DND-41 (cell line): Measurements from ENCODE around the gene SPACA6.

ENCODE experiments used
- ATAC-seq: fragments of 200-7000 bp; cut with Tn5 transposase; 3 replicates; pipeline ENCODE4 v1.9.1; 2021; ENCODE audit warnings: low read depth; ENCODE audit not compliant: insufficient read depth
- DNase-seq: peaks from one replicate; pipeline ENCODE4 v3.0.0-alpha.2; 2020
- H2AFZ ChIP-seq: 2 replicates; pipeline ENCODE4 v1.6.0; 2012; ENCODE audit warnings: low read depth, low read length
- H3K27ac ChIP-seq: 2 replicates; pipeline ENCODE4 v1.5.1; 2012; ENCODE audit warnings: low read length, inconsistent platforms
- H3K27me3 ChIP-seq: fragments of 200-600 bp; sonication (generic); 2 replicates; pipeline ENCODE4 v1.6.0; 2012; ENCODE audit warnings: low read length, mild to moderate bottlenecking, inconsistent platforms; ENCODE audit not compliant: insufficient read depth, poor library complexity
- H3K36me3 ChIP-seq: 2 replicates; pipeline ENCODE4 v1.5.1; 2012; ENCODE audit warnings: low read length, inconsistent platforms; ENCODE audit not compliant: insufficient read depth
- H3K4me1 ChIP-seq: 2 replicates; pipeline ENCODE4 v1.5.1; 2012; ENCODE audit warnings: mild to moderate bottlenecking, low read length; ENCODE audit not compliant: insufficient read depth
- H3K4me2 ChIP-seq: 2 replicates; pipeline ENCODE4 v1.6.0; 2012; ENCODE audit warnings: mild to moderate bottlenecking, moderate library complexity, low read length, inconsistent platforms; ENCODE audit not compliant: insufficient read depth
- H3K4me3 ChIP-seq, 2 experiments: fragments of 200-600 bp in 1 of 2; shearing (Covaris generic) in 1 of 2; 2 replicates each; pipeline ENCODE4 v1.5.1; 2012 to 2016; ENCODE audit warnings: inconsistent platforms in 2 of 2, low read length in 2 of 2, mild to moderate bottlenecking in 2 of 2, low read depth in 1 of 2, moderate library complexity in 1 of 2
- H3K79me2 ChIP-seq: 2 replicates; pipeline ENCODE4 v1.6.0; 2012; ENCODE audit warnings: low read length, inconsistent platforms; ENCODE audit not compliant: insufficient read depth
- H3K9ac ChIP-seq: 2 replicates; pipeline ENCODE4 v1.6.0; 2012; ENCODE audit warnings: low read depth, mild to moderate bottlenecking, inconsistent platforms, low read length, moderate library complexity
- H3K9me3 ChIP-seq: 2 replicates; pipeline ENCODE4 v1.5.1; 2012; ENCODE audit warnings: low read length, moderate library complexity, mild to moderate bottlenecking, inconsistent platforms; ENCODE audit not compliant: insufficient read depth, severe bottlenecking
- H4K20me1 ChIP-seq: 2 replicates; pipeline ENCODE4 v1.6.0; 2012; ENCODE audit warnings: low read length; ENCODE audit not compliant: insufficient read depth
- EZH2 ChIP-seq: IDR thresholded peaks from 3 replicates; pipeline ENCODE4 v1.6.1; 2012; ENCODE audit warnings: borderline replicate concordance, low read depth, mild to moderate bottlenecking, moderate library complexity, low read length, inconsistent platforms; ENCODE audit not compliant: severe bottlenecking
- TF ChIP-seq, protein P1 (sequence below): IDR thresholded peaks from 2 replicates; pipeline ENCODE4 v1.5.1; 2012; ENCODE audit warnings: borderline replicate concordance, low read length, moderate library complexity, mild to moderate bottlenecking; ENCODE audit not compliant: poor library complexity, severe bottlenecking; ENCODE audit errors: extremely low read depth

SPACA6 gene

GRCh38 chr19:51706296-51706695 lies 13.2 kb downstream of the SPACA6 start:
- no peaks in the 10 kb centered on the region for H3K9me3 ChIP-seq
- ATAC-seq = no peak
- peaks cover 15% of the 10 kb centered on the region for H3K4me1 ChIP-seq
- no peak overlapping the region for H3K4me3 ChIP-seq
- peaks cover 11% of the 10 kb centered on the region for H3K27me3 ChIP-seq
- no peak overlapping the region for H2AFZ ChIP-seq
- H3K27ac ChIP-seq = no peak overlapping the region
- TF ChIP-seq EZH2 = no peak
- TF ChIP-seq, protein P1, sequence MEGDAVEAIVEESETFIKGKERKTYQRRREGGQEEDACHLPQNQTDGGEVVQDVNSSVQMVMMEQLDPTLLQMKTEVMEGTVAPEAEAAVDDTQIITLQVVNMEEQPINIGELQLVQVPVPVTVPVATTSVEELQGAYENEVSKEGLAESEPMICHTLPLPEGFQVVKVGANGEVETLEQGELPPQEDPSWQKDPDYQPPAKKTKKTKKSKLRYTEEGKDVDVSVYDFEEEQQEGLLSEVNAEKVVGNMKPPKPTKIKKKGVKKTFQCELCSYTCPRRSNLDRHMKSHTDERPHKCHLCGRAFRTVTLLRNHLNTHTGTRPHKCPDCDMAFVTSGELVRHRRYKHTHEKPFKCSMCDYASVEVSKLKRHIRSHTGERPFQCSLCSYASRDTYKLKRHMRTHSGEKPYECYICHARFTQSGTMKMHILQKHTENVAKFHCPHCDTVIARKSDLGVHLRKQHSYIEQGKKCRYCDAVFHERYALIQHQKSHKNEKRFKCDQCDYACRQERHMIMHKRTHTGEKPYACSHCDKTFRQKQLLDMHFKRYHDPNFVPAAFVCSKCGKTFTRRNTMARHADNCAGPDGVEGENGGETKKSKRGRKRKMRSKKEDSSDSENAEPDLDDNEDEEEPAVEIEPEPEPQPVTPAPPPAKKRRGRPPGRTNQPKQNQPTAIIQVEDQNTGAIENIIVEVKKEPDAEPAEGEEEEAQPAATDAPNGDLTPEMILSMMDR = no peak
- H3K79me2 ChIP-seq = peaks cover 12% of the 10 kb centered on the region
- peaks cover 7% of the 10 kb centered on the region; the same call in 1 of the 2 replicates for H3K36me3 ChIP-seq
- no peak overlapping the region for H3K9ac ChIP-seq
- H3K4me2 ChIP-seq = no peak overlapping the region
- DNase-seq = no peak
- no peaks in the 10 kb centered on the region for H4K20me1 ChIP-seq

DNA sequence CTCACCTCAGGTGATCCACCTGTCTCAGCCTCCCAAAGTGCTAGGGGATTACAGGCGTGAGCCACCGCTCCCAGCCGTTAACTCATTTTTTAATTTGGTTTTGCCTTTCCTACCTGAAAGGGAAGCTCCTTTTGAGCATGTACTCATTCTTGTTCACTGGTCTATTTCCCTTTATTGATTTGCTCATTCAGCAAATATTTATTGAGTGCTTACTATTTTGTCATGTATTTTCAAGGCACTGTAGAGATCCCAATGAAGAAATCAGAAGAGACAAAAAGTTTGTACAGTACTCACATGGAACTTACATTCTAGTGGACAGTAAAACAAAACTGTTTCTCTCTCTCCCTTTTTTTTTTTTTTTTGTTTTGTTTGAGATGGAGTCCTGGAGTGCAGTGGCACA lies 13.8 kb downstream of the SPACA6 start:
- peaks cover 12% of the 10 kb centered on the region for H3K79me2 ChIP-seq
- no peaks in the 10 kb centered on the region for H3K9me3 ChIP-seq
- peaks cover 7% of the 10 kb centered on the region; the same call in 1 of the 2 replicates for H3K36me3 ChIP-seq
- no peak for TF ChIP-seq EZH2
- TF ChIP-seq, protein P1 = no peak
- H2AFZ ChIP-seq = no peak overlapping the region
- DNase-seq = no peak
- H4K20me1 ChIP-seq = no peaks in the 10 kb centered on the region
- peaks cover 15% of the 10 kb centered on the region for H3K4me1 ChIP-seq
- no peak overlapping the region for H3K4me2 ChIP-seq
- H3K27me3 ChIP-seq = peaks cover 16% of the 10 kb centered on the region
- no peak overlapping the region for H3K9ac ChIP-seq
- H3K4me3 ChIP-seq = no peak overlapping the region
- no peak for ATAC-seq
- no peak overlapping the region for H3K27ac ChIP-seq

- no peak for ATAC-seq
- TF ChIP-seq EZH2 = no peak
- TF ChIP-seq, protein P1 = no peak
Measured at GRCh38 chr19:51708811-51709210, 15.7 kb downstream of the SPACA6 start.

DNA sequence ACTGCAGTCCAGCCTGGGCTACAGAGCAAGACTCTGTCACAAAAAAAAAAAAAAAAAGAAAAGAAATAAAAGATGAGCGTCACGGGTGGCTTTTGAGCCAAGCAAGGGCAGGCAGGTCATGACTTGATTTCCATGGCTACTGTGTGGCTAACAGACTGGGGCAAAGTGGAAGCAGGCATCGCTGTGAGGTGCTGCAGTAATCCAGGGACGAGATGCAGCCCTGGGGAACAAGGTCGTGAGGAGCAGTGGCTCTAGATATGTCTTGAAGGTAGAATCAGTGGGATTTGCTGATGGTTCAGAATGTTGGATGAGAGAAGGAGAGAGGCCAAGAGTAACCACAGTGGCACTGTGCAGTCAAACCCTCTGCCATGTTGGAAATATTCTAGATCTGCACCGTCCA lies 16.4 kb downstream of the SPACA6 start:
- peaks cover 7% of the 10 kb centered on the region; the same call in 1 of the 2 replicates for H3K36me3 ChIP-seq
- H3K27ac ChIP-seq = no peak overlapping the region
- ATAC-seq (no peak), DNase-seq (no peak)
- H3K4me3 ChIP-seq = no peak overlapping the region
- peaks cover 8% of the 10 kb centered on the region for H3K79me2 ChIP-seq
- H2AFZ ChIP-seq = no peak overlapping the region
- peaks cover 8% of the 10 kb centered on the region for H3K4me1 ChIP-seq
- H3K9ac ChIP-seq = no peak overlapping the region
- no peak for TF ChIP-seq EZH2
- TF ChIP-seq, protein P1 = no peak
- no peak overlapping the region for H3K4me2 ChIP-seq
- peaks cover 16% of the 10 kb centered on the region for H3K27me3 ChIP-seq
- H4K20me1 ChIP-seq = no peaks in the 10 kb centered on the region
- no peaks in the 10 kb centered on the region for H3K9me3 ChIP-seq

More at GRCh38 chr19:51708811-51709210, 15.7 kb downstream of the SPACA6 start:
- Histone ChIP-seq H3K27ac (no peak overlapping the region), H3K9ac (no peak overlapping the region), H3K79me2 (peaks cover 12% of the 10 kb centered on the region), H3K4me2 (no peak overlapping the region), H3K36me3 (peaks cover 7% of the 10 kb centered on the region; the same call in 1 of the 2 replicates), H3K4me1 (peaks cover 10% of the 10 kb centered on the region), H2AFZ (no peak overlapping the region), H3K4me3 (no peak overlapping the region), H3K27me3 (peaks cover 16% of the 10 kb centered on the region), H3K9me3 (no peaks in the 10 kb centered on the region), H4K20me1 (no peaks in the 10 kb centered on the region)
- no peak for DNase-seq
